Loucy (cell line): ENCODE measurements around the gene KLHDC4.

ENCODE experiments used
- H2AFZ ChIP-seq: fragments of 200-600 bp; sonication (generic); 2 replicates; pipeline ENCODE4 v1.6.0; 2016; ENCODE audit warnings: antibody characterized with exemption, mild to moderate bottlenecking, low read length, moderate library complexity
- H3F3A ChIP-seq: fragments of 200-600 bp; 2 replicates; pipeline ENCODE4 v1.6.0; 2016; ENCODE audit warnings: antibody characterized with exemption, low read depth, mild to moderate bottlenecking
- H3K27me3 ChIP-seq: fragments of 200-600 bp; sonication (generic); 2 replicates; pipeline ENCODE4 v1.6.1; 2014; ENCODE audit warnings: low read length, mild to moderate bottlenecking; ENCODE audit not compliant: insufficient read depth, poor library complexity, severe bottlenecking
- H3K36me3 ChIP-seq: fragments of 200-600 bp; sonication (generic); 2 replicates; pipeline ENCODE4 v1.6.1; 2016; ENCODE audit warnings: low read length; ENCODE audit not compliant: insufficient read depth
- H3K4me1 ChIP-seq: fragments of 200-600 bp; sonication (generic); 2 replicates; pipeline ENCODE4 v1.5.1; 2014; ENCODE audit warnings: low read length, mild to moderate bottlenecking; ENCODE audit not compliant: insufficient read depth, poor library complexity, severe bottlenecking
- H3K4me2 ChIP-seq: fragments of 200-600 bp; sonication (generic); 2 replicates; pipeline ENCODE4 v1.6.0; 2014; ENCODE audit warnings: antibody characterized with exemption, low read length, low read depth, mild to moderate bottlenecking; ENCODE audit not compliant: poor library complexity, severe bottlenecking
- H3K4me3 ChIP-seq: fragments of 200-600 bp; sonication (generic); 2 replicates; pipeline ENCODE4 v1.5.1; 2014; ENCODE audit warnings: low read length, mild to moderate bottlenecking, mixed read lengths; ENCODE audit not compliant: poor library complexity, severe bottlenecking
- H3K79me2 ChIP-seq: fragments of 200-600 bp; sonication (generic); 2 replicates; pipeline ENCODE4 v1.6.1; 2014; ENCODE audit warnings: low read length; ENCODE audit not compliant: insufficient read depth
- H3K9ac ChIP-seq: fragments of 200-600 bp; sonication (generic); 2 replicates; pipeline ENCODE4 v1.6.0; 2014; ENCODE audit warnings: mild to moderate bottlenecking, low read depth, low read length, moderate library complexity; ENCODE audit not compliant: poor library complexity, severe bottlenecking
- H3K9me2 ChIP-seq: fragments of 200-600 bp; sonication (generic); replicated peaks from 2 replicates; pipeline ENCODE4 v1.6.1; 2016; ENCODE audit warnings: low read depth, low read length, mixed read lengths
- H3K9me3 ChIP-seq: fragments of 200-600 bp; sonication (generic); 2 replicates; pipeline ENCODE4 v1.6.1; 2014; ENCODE audit warnings: mild to moderate bottlenecking, antibody characterized with exemption, low read length, low read depth; ENCODE audit not compliant: insufficient read depth
- H4K20me1 ChIP-seq: fragments of 200-600 bp; sonication (generic); 2 replicates; pipeline ENCODE4 v1.6.0; 2014; ENCODE audit warnings: antibody characterized with exemption, low read length, mild to moderate bottlenecking; ENCODE audit not compliant: insufficient read depth, poor library complexity, severe bottlenecking
- EZH2phosphoT487 ChIP-seq: fragments of 200-600 bp; IDR thresholded peaks from 2 replicates; pipeline ENCODE4 v1.6.1; 2018; ENCODE audit warnings: antibody characterized with exemption, mild to moderate bottlenecking, moderate library complexity, borderline replicate concordance
- TF ChIP-seq, protein P1 (sequence below): fragments of 200-600 bp; sonication (generic); conservative IDR thresholded peaks from 2 replicates; pipeline ENCODE4 v1.5.1; 2014; ENCODE audit warnings: mild to moderate bottlenecking, antibody characterized with exemption, low read length

KLHDC4 gene

DNA sequence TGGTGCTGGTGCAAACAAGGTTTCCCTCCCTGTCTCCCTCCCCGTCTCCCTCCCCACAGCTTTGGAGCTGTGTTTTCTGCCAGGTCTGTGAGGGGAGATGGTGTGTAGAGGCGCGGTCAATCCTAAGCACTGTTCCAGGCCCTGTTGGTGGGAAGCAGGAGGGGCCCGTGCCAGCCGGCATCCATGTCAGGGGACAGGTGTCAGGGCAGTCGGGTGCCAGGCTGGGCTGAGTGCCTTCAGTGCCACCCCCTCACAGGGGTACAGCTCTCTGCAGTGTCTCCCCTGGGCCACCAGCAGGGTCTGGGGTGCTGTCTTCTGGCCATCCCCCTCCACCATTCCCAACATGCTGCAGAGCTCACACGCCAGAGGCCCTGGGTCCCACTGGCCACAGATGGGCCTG lies 73.6 kb downstream of the KLHDC4 start:
- no peaks in the 10 kb centered on the region for H3F3A ChIP-seq
- no peaks in the 10 kb centered on the region for H3K4me1 ChIP-seq
- H3K9me3 ChIP-seq: no peaks in the 10 kb centered on the region
- no peaks in the 10 kb centered on the region for H3K79me2 ChIP-seq
- no peak overlapping the region for H2AFZ ChIP-seq
- H3K9me2 ChIP-seq: no peaks in the 10 kb centered on the region
- TF ChIP-seq, protein P1, sequence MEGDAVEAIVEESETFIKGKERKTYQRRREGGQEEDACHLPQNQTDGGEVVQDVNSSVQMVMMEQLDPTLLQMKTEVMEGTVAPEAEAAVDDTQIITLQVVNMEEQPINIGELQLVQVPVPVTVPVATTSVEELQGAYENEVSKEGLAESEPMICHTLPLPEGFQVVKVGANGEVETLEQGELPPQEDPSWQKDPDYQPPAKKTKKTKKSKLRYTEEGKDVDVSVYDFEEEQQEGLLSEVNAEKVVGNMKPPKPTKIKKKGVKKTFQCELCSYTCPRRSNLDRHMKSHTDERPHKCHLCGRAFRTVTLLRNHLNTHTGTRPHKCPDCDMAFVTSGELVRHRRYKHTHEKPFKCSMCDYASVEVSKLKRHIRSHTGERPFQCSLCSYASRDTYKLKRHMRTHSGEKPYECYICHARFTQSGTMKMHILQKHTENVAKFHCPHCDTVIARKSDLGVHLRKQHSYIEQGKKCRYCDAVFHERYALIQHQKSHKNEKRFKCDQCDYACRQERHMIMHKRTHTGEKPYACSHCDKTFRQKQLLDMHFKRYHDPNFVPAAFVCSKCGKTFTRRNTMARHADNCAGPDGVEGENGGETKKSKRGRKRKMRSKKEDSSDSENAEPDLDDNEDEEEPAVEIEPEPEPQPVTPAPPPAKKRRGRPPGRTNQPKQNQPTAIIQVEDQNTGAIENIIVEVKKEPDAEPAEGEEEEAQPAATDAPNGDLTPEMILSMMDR: no peak
- TF ChIP-seq EZH2phosphoT487: no peak
- no peaks in the 10 kb centered on the region for H3K36me3 ChIP-seq
- no peak overlapping the region for H3K4me2 ChIP-seq
- no peaks in the 10 kb centered on the region for H3K27me3 ChIP-seq
- no peak overlapping the region for H3K4me3 ChIP-seq
- no peak overlapping the region for H3K9ac ChIP-seq
- no peaks in the 10 kb centered on the region for H4K20me1 ChIP-seq

- Histone ChIP-seq H3K4me3 (no peak overlapping the region), H3K79me2 (no peaks in the 10 kb centered on the region), H3K9me3 (no peaks in the 10 kb centered on the region), H3K4me2 (no peak overlapping the region), H3K9me2 (no peaks in the 10 kb centered on the region), H3K4me1 (no peaks in the 10 kb centered on the region), H3F3A (no peaks in the 10 kb centered on the region), H3K9ac (no peak overlapping the region), H2AFZ (no peak overlapping the region), H4K20me1 (no peaks in the 10 kb centered on the region), H3K27me3 (no peaks in the 10 kb centered on the region), H3K36me3 (no peaks in the 10 kb centered on the region)
- TF ChIP-seq, protein P1: no peak
- TF ChIP-seq EZH2phosphoT487: no peak
Measured at GRCh38 chr16:87691686-87692079, 74.1 kb downstream of the KLHDC4 start.

GRCh38 chr16:87690911-87691685 lies 74.7 kb downstream of the KLHDC4 start:
- Histone ChIP-seq H3K4me2 (no peak overlapping the region), H3K9ac (no peak overlapping the region), H4K20me1 (no peaks in the 10 kb centered on the region), H3K9me3 (no peaks in the 10 kb centered on the region), H3K27me3 (no peaks in the 10 kb centered on the region), H3K4me3 (no peak overlapping the region), H3K36me3 (no peaks in the 10 kb centered on the region), H3K9me2 (no peaks in the 10 kb centered on the region), H3K4me1 (no peaks in the 10 kb centered on the region), H3F3A (no peaks in the 10 kb centered on the region), H3K79me2 (no peaks in the 10 kb centered on the region), H2AFZ (no peak overlapping the region)
- TF ChIP-seq, protein P1: no peak
- no peak for TF ChIP-seq EZH2phosphoT487
